ENCODE measurements around the gene NODAL.

GRCh38 chr10:70404787-70405036 lies 36.8 kb downstream of the NODAL start:
- TF ChIP-seq POLR2A (IDR thresholded peaks at IDR 0.05; ENCODE audit: low read length), result no peak
- TF ChIP-seq GATA1 (IDR thresholded peaks at IDR 0.05; ENCODE audit: low read depth, low read length), result no peak

All from erythroblast (primary cell).